Measurements from ENCODE around the gene IFTAP. TPM values are rescaled to one million over a fixed set of nuclear protein-coding genes. Genes with fewer than 3 reads are reported as not detected.

The IFTAP gene
- total RNA-seq, 1 donor from 2014 or later, result 15.2 TPM

DNA sequence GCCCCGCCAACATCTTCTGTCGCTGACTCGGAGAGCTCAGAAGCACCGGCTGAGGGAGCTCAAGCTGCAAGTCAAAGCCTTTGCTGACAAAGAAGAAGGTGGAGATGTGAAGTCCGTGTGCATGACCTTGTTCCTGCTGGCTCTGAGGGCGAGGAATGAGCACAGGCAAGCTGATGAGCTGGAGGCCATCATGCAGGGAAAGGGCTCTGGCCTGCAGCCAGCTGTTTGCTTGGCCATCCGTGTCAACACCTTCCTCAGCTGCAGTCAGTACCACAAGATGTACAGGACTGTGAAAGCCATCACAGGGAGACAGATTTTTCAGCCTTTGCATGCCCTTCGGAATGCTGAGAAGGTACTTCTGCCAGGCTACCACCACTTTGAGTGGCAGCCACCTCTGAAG is 19.8 kb upstream of the IFTAP start:
- ATAC-seq (no peak), DNase-seq (no peak)
- Histone ChIP-seq H3K9me3 (no peaks in the 10 kb centered on the region), H3K4me3 (no peak overlapping the region), H3K4me1 (no peaks in the 10 kb centered on the region), H3K27ac (no peak overlapping the region), H3K27me3 (ENCODE audit: low read depth) (no peaks in the 10 kb centered on the region), H3K36me3 (no peaks in the 10 kb centered on the region)
- intact Hi-C loops (cut with DNase I), result no loop called here
- no peak for TF ChIP-seq CTCF (IDR thresholded peaks at IDR 0.05)

DNA sequence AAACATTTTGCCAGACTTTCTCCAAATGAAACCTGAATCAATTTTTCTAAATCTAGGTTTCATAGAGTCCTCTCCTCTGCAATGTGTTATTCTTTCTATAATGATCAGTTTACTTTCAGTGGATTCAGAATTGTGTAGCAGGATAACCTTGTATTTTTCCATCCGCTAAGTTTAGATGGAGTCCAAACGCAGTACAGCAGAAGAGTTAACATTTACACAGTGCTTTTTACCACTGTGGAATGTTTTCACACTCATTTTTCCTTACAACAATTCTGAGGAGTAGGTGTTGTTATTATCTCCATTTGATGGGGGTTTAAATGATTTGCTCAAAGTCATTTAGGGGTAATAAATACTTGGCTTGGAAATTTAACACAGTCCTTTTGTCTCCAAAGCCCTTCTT is 16.9 kb upstream of the IFTAP start:
- no peaks in the 10 kb centered on the region for H3K4me1 ChIP-seq
- intact Hi-C loops (cut with DNase I), result no loop called here
- no peaks in the 10 kb centered on the region for H3K27me3 ChIP-seq (ENCODE audit: low read depth)

DNA sequence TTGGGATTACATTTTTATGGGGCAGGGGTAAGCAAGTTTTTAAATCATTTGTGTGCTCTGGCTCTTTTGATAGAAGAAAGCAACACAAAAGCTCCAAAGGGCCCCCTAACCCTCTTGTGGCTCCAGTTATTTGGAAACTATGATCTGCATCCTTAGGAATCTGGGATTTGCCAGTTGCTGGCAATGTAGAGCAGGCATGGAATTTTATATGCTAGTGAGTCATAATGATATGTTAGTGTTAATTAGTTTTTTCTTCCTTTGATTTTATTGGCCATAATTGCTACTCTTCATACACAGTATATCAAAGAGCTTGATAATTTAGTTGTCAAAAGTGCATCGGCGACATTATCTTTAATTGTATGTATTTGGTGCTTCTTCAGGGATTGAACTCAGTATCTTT is 16.4 kb upstream of the IFTAP start:
- intact Hi-C loops (cut with DNase I), result no loop called here
- no peaks in the 10 kb centered on the region for H3K9me3 ChIP-seq
- no peak overlapping the region for H3K27ac ChIP-seq
- ATAC-seq (no peak), DNase-seq (no peak)
- no peak for TF ChIP-seq CTCF (IDR thresholded peaks at IDR 0.05)
- H3K4me1 ChIP-seq, result no peaks in the 10 kb centered on the region
- H3K4me3 ChIP-seq, result no peak overlapping the region
- no peaks in the 10 kb centered on the region for H3K27me3 ChIP-seq (ENCODE audit: low read depth)
- H3K36me3 ChIP-seq, result no peaks in the 10 kb centered on the region

More for the DNA sequence above, 16.9 kb upstream of the IFTAP start:
- Histone ChIP-seq H3K9me3 (no peaks in the 10 kb centered on the region), H3K36me3 (no peaks in the 10 kb centered on the region), H3K4me3 (no peak overlapping the region), H3K27ac (no peak overlapping the region)
- DNase-seq (no peak), ATAC-seq (no peak)
- TF ChIP-seq CTCF (IDR thresholded peaks at IDR 0.05), result no peak

GRCh38 chr11:36578458-36578857 is 15.8 kb upstream of the IFTAP start:
- no peak for TF ChIP-seq CTCF (IDR thresholded peaks at IDR 0.05)
- no peak for ATAC-seq
- intact Hi-C loops (cut with DNase I), result no loop called here
- Histone ChIP-seq H3K4me1 (no peaks in the 10 kb centered on the region), H3K4me3 (no peak overlapping the region), H3K9me3 (no peaks in the 10 kb centered on the region), H3K27me3 (ENCODE audit: low read depth) (no peaks in the 10 kb centered on the region), H3K27ac (no peak overlapping the region), H3K36me3 (no peaks in the 10 kb centered on the region)
- DNase-seq, result no peak

DNA sequence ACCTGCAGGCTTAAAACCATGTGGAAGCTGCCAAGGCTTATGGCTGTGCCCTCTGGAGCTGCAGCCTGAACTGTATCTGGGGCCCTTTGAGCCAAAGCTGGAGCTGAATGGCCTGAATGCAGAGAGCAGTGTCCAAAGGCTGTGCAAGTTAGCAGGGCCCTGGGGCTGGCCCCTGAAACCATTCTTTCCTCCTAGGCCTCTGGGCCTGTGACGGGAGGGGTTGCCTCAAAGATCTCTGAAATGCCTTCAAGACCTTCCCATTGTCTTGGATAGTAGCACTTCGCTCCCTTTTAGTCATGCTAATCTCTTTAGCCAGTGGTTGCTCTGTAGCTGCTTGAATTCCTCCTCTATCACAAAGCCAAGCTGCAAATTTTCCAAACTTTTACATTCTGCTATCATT is 12.8 kb upstream of the IFTAP start:
- H3K9me3 ChIP-seq, result no peaks in the 10 kb centered on the region
- ATAC-seq (no peak), DNase-seq (no peak)
- H3K36me3 ChIP-seq, result no peaks in the 10 kb centered on the region
- H3K4me3 ChIP-seq, result no peak overlapping the region
- intact Hi-C loops (cut with DNase I), result no loop called here
- TF ChIP-seq CTCF (IDR thresholded peaks at IDR 0.05), result no peak
- H3K27ac ChIP-seq, result no peak overlapping the region
- no peaks in the 10 kb centered on the region for H3K4me1 ChIP-seq
- no peaks in the 10 kb centered on the region for H3K27me3 ChIP-seq (ENCODE audit: low read depth)

DNA sequence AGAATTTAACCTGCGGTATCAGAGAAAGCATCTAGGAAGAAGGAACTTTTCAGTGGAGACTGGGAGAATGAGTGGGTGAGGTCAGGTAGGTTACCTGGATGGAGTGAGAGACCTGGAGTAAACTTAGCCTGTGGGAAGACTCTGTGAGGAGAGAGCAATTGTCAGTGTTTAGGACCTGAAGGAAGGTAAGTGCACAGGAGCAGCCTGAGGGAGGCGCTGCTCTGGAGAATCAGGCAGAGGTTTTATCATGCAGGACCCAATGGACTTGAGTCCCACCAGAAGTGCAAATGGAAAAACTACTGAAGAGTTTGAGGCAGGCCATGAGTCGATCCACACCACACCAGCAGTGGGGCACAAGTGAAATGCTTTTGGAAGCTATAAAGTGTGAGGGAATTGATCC is 10.6 kb upstream of the IFTAP start:
- TF ChIP-seq CTCF (IDR thresholded peaks at IDR 0.05), result no peak
- DNase-seq (no peak), ATAC-seq (no peak)
- Histone ChIP-seq H3K27ac (no peak overlapping the region), H3K27me3 (ENCODE audit: low read depth) (no peaks in the 10 kb centered on the region), H3K36me3 (no peaks in the 10 kb centered on the region), H3K4me3 (no peak overlapping the region), H3K4me1 (no peaks in the 10 kb centered on the region), H3K9me3 (no peaks in the 10 kb centered on the region)
- intact Hi-C loops (cut with DNase I), result no loop called here

Data from lower lobe of right lung (tissue), 2 donors.